BJ (cell line): ENCODE measurements around the gene NBEAL2. TPM values are rescaled to one million over a fixed set of nuclear protein-coding genes. Genes with fewer than 3 reads are reported as not detected.

Experiments
- CTCF ChIA-PET: fragments of 350-600 bp; formaldehyde crosslinking; extraction: SDS; loops from one replicate; lab custom pipeline; 2021; ENCODE audit warnings: antibody characterized with exemption, inconsistent platforms; lab: Yijun Ruan, JAX
- POLR2A ChIA-PET: fragments of 300-600 bp; sonication (Branson Sonifier 250); formaldehyde crosslinking; extraction: SDS; loops from one replicate; lab custom pipeline; 2021; ENCODE audit warnings: antibody characterized with exemption; lab: Charles Lee
- DNase-seq: peaks from one replicate; pipeline ENCODE4 v3.0.0-alpha.2; 2011; ENCODE audit warnings: low read depth
- H3K27me3 ChIP-seq: 2 replicates; pipeline ENCODE4 v1.6.0; 2011; ENCODE audit warnings: low read length; ENCODE audit not compliant: control insufficient read depth, insufficient read depth
- H3K36me3 ChIP-seq: 2 replicates; pipeline ENCODE4 v1.5.1; 2011; ENCODE audit warnings: low read length; ENCODE audit not compliant: control insufficient read depth, insufficient read depth
- H3K4me3 ChIP-seq: 2 replicates; pipeline ENCODE4 v1.5.1; 2011; ENCODE audit warnings: low read depth, mild to moderate bottlenecking, control low read depth, low read length
- polyA plus RNA-seq: library from polyadenylated mRNA; depleted of rRNA; stranded (reverse); fragments of >200 nt; gene quantifications from 2 replicates; pipeline ENCODE4 v1.2.3, GENCODE V29; 2011
- TF ChIP-seq, protein P1 (sequence below): IDR thresholded peaks from 2 replicates; pipeline ENCODE4 v1.5.1; 2011; ENCODE audit warnings: low read depth, mild to moderate bottlenecking, control low read depth, inconsistent platforms, low read length, moderate library complexity; ENCODE audit not compliant: insufficient read depth

Gene NBEAL2
- polyA plus RNA-seq, 1 experiment = 5.1 TPM

GRCh38 chr3:46947981-46948791 lies 31.3 kb upstream of the NBEAL2 start:
- POLR2A ChIA-PET = no interaction called here
- CTCF ChIA-PET = interaction anchor here (2.4 kb wide), 1 partner anchor 12 kb away, joined by 10 read pairs; no protein-coding TSS in a partner anchor
- H3K36me3 ChIP-seq = peaks cover 1% of the 10 kb centered on the region
- no peak for DNase-seq
- no peak overlapping the region for H3K4me3 ChIP-seq
- no peaks in the 10 kb centered on the region for H3K27me3 ChIP-seq
- TF ChIP-seq, protein P1, sequence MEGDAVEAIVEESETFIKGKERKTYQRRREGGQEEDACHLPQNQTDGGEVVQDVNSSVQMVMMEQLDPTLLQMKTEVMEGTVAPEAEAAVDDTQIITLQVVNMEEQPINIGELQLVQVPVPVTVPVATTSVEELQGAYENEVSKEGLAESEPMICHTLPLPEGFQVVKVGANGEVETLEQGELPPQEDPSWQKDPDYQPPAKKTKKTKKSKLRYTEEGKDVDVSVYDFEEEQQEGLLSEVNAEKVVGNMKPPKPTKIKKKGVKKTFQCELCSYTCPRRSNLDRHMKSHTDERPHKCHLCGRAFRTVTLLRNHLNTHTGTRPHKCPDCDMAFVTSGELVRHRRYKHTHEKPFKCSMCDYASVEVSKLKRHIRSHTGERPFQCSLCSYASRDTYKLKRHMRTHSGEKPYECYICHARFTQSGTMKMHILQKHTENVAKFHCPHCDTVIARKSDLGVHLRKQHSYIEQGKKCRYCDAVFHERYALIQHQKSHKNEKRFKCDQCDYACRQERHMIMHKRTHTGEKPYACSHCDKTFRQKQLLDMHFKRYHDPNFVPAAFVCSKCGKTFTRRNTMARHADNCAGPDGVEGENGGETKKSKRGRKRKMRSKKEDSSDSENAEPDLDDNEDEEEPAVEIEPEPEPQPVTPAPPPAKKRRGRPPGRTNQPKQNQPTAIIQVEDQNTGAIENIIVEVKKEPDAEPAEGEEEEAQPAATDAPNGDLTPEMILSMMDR = no peak

DNA sequence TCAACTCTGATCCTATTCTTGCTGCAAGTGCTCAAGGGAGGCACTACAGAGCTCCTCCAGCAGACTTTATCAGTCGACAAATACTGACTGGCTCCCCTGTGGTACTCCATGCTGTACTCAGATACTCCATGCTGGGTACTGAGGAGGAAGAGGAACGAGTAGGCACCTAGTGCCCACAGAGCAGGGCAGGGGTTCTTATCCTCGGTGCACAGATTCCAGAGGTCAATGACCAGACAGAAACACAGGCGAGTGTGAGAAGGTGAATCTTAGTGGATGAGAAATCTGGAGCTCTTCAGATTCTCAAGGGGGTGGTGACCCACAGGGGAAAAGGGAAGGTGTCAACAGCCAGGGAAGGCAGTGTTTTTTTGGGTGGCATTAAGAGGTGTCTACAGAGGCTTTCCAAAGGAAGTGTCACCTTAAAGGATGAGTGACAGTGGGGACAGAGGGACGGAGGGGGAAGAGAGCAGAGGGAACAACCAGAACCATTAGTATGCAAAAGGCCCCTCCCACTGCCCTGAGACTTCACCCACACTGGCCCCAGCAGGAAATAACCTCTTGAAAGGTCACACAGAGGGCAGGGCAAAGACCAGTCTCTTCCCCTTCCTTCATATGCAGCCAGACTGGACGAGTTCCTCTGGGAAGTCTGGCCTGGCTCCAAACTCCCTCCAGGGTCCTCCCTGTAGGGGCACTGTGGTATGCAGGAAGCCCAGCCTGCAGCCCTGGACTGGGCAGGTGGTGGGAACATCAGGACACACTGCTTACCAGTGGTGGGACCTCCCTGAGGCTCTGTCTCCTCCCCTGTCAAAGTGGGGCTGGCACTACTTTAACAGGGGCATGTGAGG lies 30.4 kb upstream of the NBEAL2 start:
- no peak for DNase-seq
- peaks cover 1% of the 10 kb centered on the region for H3K36me3 ChIP-seq
- ChIA-PET POLR2A (interaction anchor here (0.7 kb wide), 1 partner anchor 19 kb away, joined by 10 read pairs; no protein-coding TSS in a partner anchor), CTCF (interaction anchor here (2.4 kb wide), 1 partner anchor 13 kb away, joined by 10 read pairs; no protein-coding TSS in a partner anchor)
- TF ChIP-seq, protein P1 = no peak
- H3K27me3 ChIP-seq = no peaks in the 10 kb centered on the region
- no peak overlapping the region for H3K4me3 ChIP-seq

- ChIA-PET POLR2A (no interaction called here), CTCF (no interaction called here)
- DNase-seq = no peak
- peaks cover 1% of the 10 kb centered on the region for H3K36me3 ChIP-seq
- H3K4me3 ChIP-seq = no peak overlapping the region
- TF ChIP-seq, protein P1 = no peak
- no peaks in the 10 kb centered on the region for H3K27me3 ChIP-seq
Measured at GRCh38 chr3:46950177-46950576, 29.3 kb upstream of the NBEAL2 start.

DNA sequence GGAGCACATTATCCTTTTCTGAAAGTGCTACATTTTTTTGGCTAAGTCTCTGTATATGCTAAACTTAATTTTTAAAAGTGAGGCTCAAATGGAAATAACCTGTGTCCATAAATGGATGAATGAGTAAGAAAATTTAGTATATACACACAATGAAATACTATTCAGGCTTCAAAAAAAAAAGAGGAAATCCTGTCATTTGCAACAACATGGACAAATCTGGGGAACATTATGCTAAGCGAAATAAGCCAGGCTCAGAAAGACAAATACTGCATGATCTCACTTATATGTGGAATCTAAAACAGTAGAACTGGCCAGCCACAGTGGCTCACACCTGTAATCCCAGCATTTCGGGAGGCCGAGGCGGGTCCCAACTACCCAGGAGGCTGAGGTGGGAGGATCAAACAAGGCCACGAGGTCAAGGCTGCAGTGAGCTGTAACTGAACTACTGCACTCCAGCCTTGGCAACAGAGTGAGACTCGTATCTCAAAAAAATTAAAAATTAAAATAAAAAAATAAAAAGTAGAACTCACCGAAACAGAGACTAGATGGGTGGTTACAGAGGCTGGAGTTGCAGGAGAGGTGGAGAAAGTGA lies 28.7 kb upstream of the NBEAL2 start:
- CTCF ChIA-PET = interaction anchor here (0.8 to 1.1 kb wide), 2 partner anchors 15 to 82 kb away, joined by 3 to 4 read pairs; no protein-coding TSS in a partner anchor
- TF ChIP-seq, protein P1 = no peak
- POLR2A ChIA-PET = no interaction called here

More for the DNA sequence above, 28.7 kb upstream of the NBEAL2 start:
- H3K4me3 ChIP-seq = no peak overlapping the region
- peaks cover 1% of the 10 kb centered on the region for H3K36me3 ChIP-seq
- no peaks in the 10 kb centered on the region for H3K27me3 ChIP-seq
- no peak for DNase-seq
